Urinary bladder (tissue), 4 donors: ENCODE results near the gene TPRG1. TPM values are rescaled to one million over a fixed set of nuclear protein-coding genes. Genes with fewer than 3 reads are reported as not detected.

ENCODE experiments used
- DNase-seq: peaks from one replicate; pipeline ENCODE4 v3.0.0-alpha.2; 2015; ENCODE audit errors: extremely low spot score
- H3K27ac ChIP-seq: one replicate; pipeline ENCODE4 v1.5.1; 2013; ENCODE audit warnings: low read depth, mild to moderate bottlenecking, moderate library complexity
- H3K36me3 ChIP-seq: one replicate; pipeline ENCODE4 v1.6.1; 2013; ENCODE audit warnings: mild to moderate bottlenecking, moderate library complexity; ENCODE audit not compliant: insufficient read depth
- H3K4me1 ChIP-seq: one replicate; pipeline ENCODE4 v1.6.1; 2013; ENCODE audit warnings: mild to moderate bottlenecking, moderate library complexity; ENCODE audit not compliant: insufficient read depth
- H3K4me3 ChIP-seq: one replicate; pipeline ENCODE4 v1.5.1; 2013; ENCODE audit warnings: low read depth, low read length
- WGBS: extraction: QIAGEN DNeasy Blood & Tissue Kit; methylation state at CpG from one replicate; pipeline ENCODE4 v1.1.7; 2013; 5-methylcytosine and 5-hydroxymethylcytosine counted together
- polyA plus RNA-seq: library from polyadenylated mRNA; stranded (reverse); fragments of 200-250 nt; gene quantifications from one replicate; pipeline ENCODE4 v1.2.3, GENCODE V29; 2013
- total RNA-seq: library from RNA; depleted of rRNA; stranded (reverse); fragments of >200 nt; gene quantifications from one replicate; pipeline ENCODE4 v1.2.3, GENCODE V29; 2014
- donor health status: healthy with polysubstance abuse.
- donor health status: healthy.

The TPRG1 gene
- total and polyA plus RNA-seq, 2 donors, result 1.2 to 6.2 TPM

GRCh38 chr3:189361103-189361835, 189.5 kb downstream of the TPRG1 start:
- DNase-seq, result no peak
- Histone ChIP-seq H3K4me1 (no peaks in the 10 kb centered on the region), H3K36me3 (no peaks in the 10 kb centered on the region), H3K4me3 (no peak overlapping the region), H3K27ac (no peak overlapping the region)
- whole genome bisulfite sequencing, result 38% methylated on average over 2 of the region's 2 CpGs

- no peak overlapping the region for H3K27ac ChIP-seq
- DNase-seq, result no peak
- no peak overlapping the region for H3K4me3 ChIP-seq
- 61% methylated on average over 3 of the region's 3 CpGs for WGBS
- no peaks in the 10 kb centered on the region for H3K4me1 ChIP-seq
- no peaks in the 10 kb centered on the region for H3K36me3 ChIP-seq
These were observed 192.0 kb downstream of the TPRG1 start for GRCh38 chr3:189363590-189364255.

- Histone ChIP-seq H3K4me1 (no peaks in the 10 kb centered on the region), H3K36me3 (no peaks in the 10 kb centered on the region), H3K27ac (no peak overlapping the region), H3K4me3 (no peak overlapping the region)
- 61% methylated on average over 3 of the region's 3 CpGs for WGBS
- DNase-seq, result no peak
These were observed 194.1 kb downstream of the TPRG1 start for GRCh38 chr3:189365609-189366564.

GRCh38 chr3:189368384-189368783, 196.6 kb downstream of the TPRG1 start:
- no peaks in the 10 kb centered on the region for H3K4me1 ChIP-seq
- H3K27ac ChIP-seq, result no peak overlapping the region
- H3K4me3 ChIP-seq, result no peak overlapping the region
- DNase-seq, result no peak
- no peaks in the 10 kb centered on the region for H3K36me3 ChIP-seq
- WGBS, result 83% methylated on average over 4 of the region's 4 CpGs

GRCh38 chr3:189369636-189370035, 197.9 kb downstream of the TPRG1 start:
- no peaks in the 10 kb centered on the region for H3K4me1 ChIP-seq
- no peaks in the 10 kb centered on the region for H3K36me3 ChIP-seq
- no peak overlapping the region for H3K4me3 ChIP-seq
- 74% methylated on average over 5 of the region's 5 CpGs for WGBS
- DNase-seq, result no peak
- H3K27ac ChIP-seq, result no peak overlapping the region

- WGBS, result 6% methylated on average over 3 of the region's 3 CpGs
- H3K27ac ChIP-seq, result no peak overlapping the region
- no peaks in the 10 kb centered on the region for H3K36me3 ChIP-seq
- no peak overlapping the region for H3K4me3 ChIP-seq
- no peaks in the 10 kb centered on the region for H3K4me1 ChIP-seq
- DNase-seq, result no peak
These were observed 200.5 kb downstream of the TPRG1 start for GRCh38 chr3:189372243-189372642.
